Endothelial cell of umbilical vein (primary cell): ENCODE measurements around the gene CDHR1. TPM values are rescaled to one million over a fixed set of nuclear protein-coding genes. Genes with fewer than 3 reads are reported as not detected.

ENCODE experiments used
- BruUV-seq: library from RNA; stranded (reverse); fragments of 400-500 nt; replicated peaks from 2 replicates; lab custom pipeline; 2021; lab: Mats Ljungman, UMichigan
- CTCF ChIA-PET: fragments of 300-600, 350-600 bp; sonication (Branson Sonifier 250); formaldehyde crosslinking; loops from one replicate; lab custom pipeline; 2021; ENCODE audit warnings: antibody characterized with exemption, inconsistent platforms; lab: Charles Lee
- POLR2A ChIA-PET: fragments of 300-600, 350-600 bp; sonication (Branson Sonifier 250); formaldehyde crosslinking; loops from one replicate; lab custom pipeline; 2021; ENCODE audit warnings: antibody characterized with exemption, inconsistent platforms; lab: Charles Lee
- DNase-seq: peaks from one replicate; pipeline ENCODE4 v3.0.0-alpha.2; 2011; ENCODE audit warnings: low read depth, low spot score
- FAIRE-seq: peaks from 2 replicates; lab custom pipeline; 2011; peaks lifted over from hg19 to GRCh38; lab: Jason Lieb, UNC
- H2AFZ ChIP-seq: 2 replicates; pipeline ENCODE4 v1.6.0; 2012; ENCODE audit warnings: low read depth, low read length, control low read depth, inconsistent platforms
- H3K27ac ChIP-seq: 2 replicates; pipeline ENCODE4 v1.5.1; 2011; ENCODE audit warnings: low read depth, mild to moderate bottlenecking, control low read depth, low read length, moderate library complexity; ENCODE audit not compliant: insufficient read depth
- H3K27me3 ChIP-seq, 2 experiments: 2 replicates each; pipeline versions ENCODE4 v1.6.0 to v1.6.1; 2011; ENCODE audit warnings: low read length in 2 of 2, mixed read lengths in 1 of 2; ENCODE audit not compliant: control insufficient read depth in 2 of 2, insufficient read depth in 2 of 2
- H3K36me3 ChIP-seq, 2 experiments: 2 replicates in 1 of 2; 3 replicates in 1 of 2; pipeline ENCODE4 v1.5.1; 2011; ENCODE audit warnings: low read length in 2 of 2, mild to moderate bottlenecking in 1 of 2, moderate library complexity in 1 of 2; ENCODE audit not compliant: control insufficient read depth in 2 of 2, insufficient read depth in 2 of 2; ENCODE audit errors: extremely low read depth in 1 of 2
- H3K4me1 ChIP-seq: 3 replicates; pipeline ENCODE4 v1.5.1; 2011; ENCODE audit warnings: mild to moderate bottlenecking, low read length; ENCODE audit not compliant: control insufficient read depth, insufficient read depth; ENCODE audit errors: extremely low read depth
- H3K4me2 ChIP-seq: 2 replicates; pipeline ENCODE4 v1.6.1; 2011; ENCODE audit warnings: low read length, control low read depth, mixed read lengths; ENCODE audit not compliant: insufficient read depth
- H3K4me3 ChIP-seq, 3 experiments: fragments of 200-600 bp in 1 of 3; sonication (generic), shearing (Covaris generic) in 1 of 3; replicated peaks in 1 of 3; 2 replicates each; pipeline ENCODE4 v1.5.1; 2011 to 2016; ENCODE audit warnings: control low read depth in 3 of 3, low read length in 3 of 3, mild to moderate bottlenecking in 2 of 3, inconsistent platforms in 1 of 3, low read depth in 1 of 3, moderate library complexity in 1 of 3; ENCODE audit not compliant: insufficient read depth in 1 of 3
- H3K79me2 ChIP-seq: 2 replicates; pipeline ENCODE4 v1.6.0; 2012; ENCODE audit warnings: low read length, inconsistent platforms; ENCODE audit not compliant: control insufficient read depth, insufficient read depth
- H3K9ac ChIP-seq: replicated peaks from 2 replicates; pipeline ENCODE3; 2011; ENCODE audit warnings: low read length, control low read depth; ENCODE audit not compliant: insufficient read depth; ENCODE audit errors: extremely low read depth
- H3K9me1 ChIP-seq: replicated peaks from 3 replicates; pipeline ENCODE4 v1.6.0; 2011; ENCODE audit warnings: mild to moderate bottlenecking, low read length; ENCODE audit not compliant: control insufficient read depth, insufficient read depth; ENCODE audit errors: extremely low read depth
- H3K9me3 ChIP-seq: replicated peaks from 2 replicates; pipeline ENCODE4 v1.5.1; 2012; ENCODE audit warnings: low read length, inconsistent platforms; ENCODE audit not compliant: control insufficient read depth, insufficient read depth
- H4K20me1 ChIP-seq: replicated peaks from 2 replicates; pipeline ENCODE3; 2011; ENCODE audit warnings: mild to moderate bottlenecking, low read length; ENCODE audit not compliant: control insufficient read depth, insufficient read depth; ENCODE audit errors: extremely low read depth
- EZH2 ChIP-seq: IDR thresholded peaks from 2 replicates; pipeline ENCODE4 v1.6.1; 2012; ENCODE audit warnings: borderline replicate concordance, low read depth, mild to moderate bottlenecking, moderate library complexity, low read length, inconsistent platforms; ENCODE audit not compliant: severe bottlenecking
- FOS ChIP-seq: IDR thresholded peaks from 2 replicates; pipeline ENCODE4 v1.6.1; 2011; ENCODE audit warnings: mild to moderate bottlenecking, low read length, moderate library complexity, borderline replicate concordance; ENCODE audit not compliant: insufficient read depth
- GATA2 ChIP-seq: IDR thresholded peaks from 2 replicates; pipeline ENCODE4 v1.7.0; 2011; ENCODE audit warnings: low read depth, mild to moderate bottlenecking, moderate library complexity, mixed read lengths, low read length; ENCODE audit not compliant: insufficient read length, insufficient read depth
- JUN ChIP-seq: IDR thresholded peaks from 2 replicates; pipeline ENCODE4 v1.6.1; 2011; ENCODE audit warnings: borderline replicate concordance, low read depth; ENCODE audit not compliant: insufficient read length, insufficient read depth
- MYC ChIP-seq: IDR thresholded peaks from one replicate; pipeline ENCODE4 v1.6.1; 2011; ENCODE audit warnings: mild to moderate bottlenecking, low read depth, low read length
- POLR2AphosphoS5 ChIP-seq: IDR thresholded peaks from 2 replicates; pipeline ENCODE4 v1.6.1; 2012; ENCODE audit warnings: low read depth, mild to moderate bottlenecking, control low read depth, low read length, moderate library complexity; ENCODE audit not compliant: insufficient read depth
- dilution Hi-C: fragments of 300-500 bp; cut with MboI; formaldehyde crosslinking; loops from one replicate; pipeline ENCODE4 v1.15.0; 2019; ENCODE audit warnings: low sequenced_read_pairs; ENCODE audit not compliant: extremely low pct_ligation_motif_present
- intact Hi-C: fragments of 100-400 bp; cut with micrococcal nuclease; formaldehyde crosslinking; loops from one replicate; pipeline ENCODE4 v1.10.0; 2022
- polyA plus RNA-seq, 4 experiments: library from polyadenylated mRNA; depleted of rRNA in 3 of 4; stranded (reverse) in 3 of 4; unstranded in 1 of 4; fragments of >200 nt; gene quantifications; 2 replicates each; pipeline versions ENCODE4 v1.2.1 to v1.2.3, GENCODE V29; 2011 to 2012; ENCODE audit warnings: missing spikeins in 1 of 4
- total RNA-seq: library from RNA; stranded (reverse); gene quantifications from 2 replicates; pipeline ENCODE4 v1.2.3, GENCODE V29; 2021
- TF ChIP-seq, protein P1 (sequence below), 2 donors: IDR thresholded peaks; 1 replicate in 1 of 2; 2 replicates in 1 of 2; pipeline ENCODE4 v1.5.1; 2011; ENCODE audit warnings: low read length in 2 of 2, mild to moderate bottlenecking in 2 of 2, moderate library complexity in 2 of 2, control low read depth in 1 of 2, inconsistent platforms in 1 of 2, low read depth in 1 of 2; ENCODE audit not compliant: insufficient read depth in 1 of 2; ENCODE audit errors: extremely low read depth in 1 of 2
- TF ChIP-seq, protein P2 (sequence below): IDR thresholded peaks from 2 replicates; pipeline ENCODE4 v1.6.1; 2011; ENCODE audit not compliant: insufficient read depth, insufficient read length

CDHR1 gene
- total and polyA plus RNA-seq, 2 donors (not counting 3 experiments of a cell fraction or from before 2014, with no cell fraction given): 0.11 to 0.53 TPM

GRCh38 chr10:84158061-84158460 is 36.3 kb upstream of the CDHR1 start:
- Histone ChIP-seq H3K79me2 (no peaks in the 10 kb centered on the region), H3K27ac (no peak overlapping the region), H4K20me1 (no peaks in the 10 kb centered on the region), H3K4me1 (no peaks in the 10 kb centered on the region), H3K4me2 (no peak overlapping the region), H2AFZ (no peak overlapping the region), H3K9ac (no peak overlapping the region), H3K9me1 (no peaks in the 10 kb centered on the region), H3K9me3 (no peaks in the 10 kb centered on the region), H3K27me3 (peaks cover 0 to 2% of the 10 kb centered on the region in 2 experiments), H3K36me3 (peaks cover 2 to 4% of the 10 kb centered on the region in 2 experiments), H3K4me3 (no peak overlapping the region)
- FAIRE-seq (no peak), DNase-seq (no peak)
- ChIA-PET POLR2A (no interaction called here), CTCF (interaction anchor here (2.5 kb wide), 1 partner anchor 10 kb away, joined by 14 read pairs; no protein-coding TSS in a partner anchor)
- intact Hi-C loops (no loop called here), dilution Hi-C loops (no loop called here)
- BruUV-seq: no TSS peak
- TF ChIP-seq POLR2AphosphoS5 (no peak), JUN (no peak), GATA2 (no peak), MYC (no peak), FOS (no peak), EZH2 (no peak)
- TF ChIP-seq, protein P1, sequence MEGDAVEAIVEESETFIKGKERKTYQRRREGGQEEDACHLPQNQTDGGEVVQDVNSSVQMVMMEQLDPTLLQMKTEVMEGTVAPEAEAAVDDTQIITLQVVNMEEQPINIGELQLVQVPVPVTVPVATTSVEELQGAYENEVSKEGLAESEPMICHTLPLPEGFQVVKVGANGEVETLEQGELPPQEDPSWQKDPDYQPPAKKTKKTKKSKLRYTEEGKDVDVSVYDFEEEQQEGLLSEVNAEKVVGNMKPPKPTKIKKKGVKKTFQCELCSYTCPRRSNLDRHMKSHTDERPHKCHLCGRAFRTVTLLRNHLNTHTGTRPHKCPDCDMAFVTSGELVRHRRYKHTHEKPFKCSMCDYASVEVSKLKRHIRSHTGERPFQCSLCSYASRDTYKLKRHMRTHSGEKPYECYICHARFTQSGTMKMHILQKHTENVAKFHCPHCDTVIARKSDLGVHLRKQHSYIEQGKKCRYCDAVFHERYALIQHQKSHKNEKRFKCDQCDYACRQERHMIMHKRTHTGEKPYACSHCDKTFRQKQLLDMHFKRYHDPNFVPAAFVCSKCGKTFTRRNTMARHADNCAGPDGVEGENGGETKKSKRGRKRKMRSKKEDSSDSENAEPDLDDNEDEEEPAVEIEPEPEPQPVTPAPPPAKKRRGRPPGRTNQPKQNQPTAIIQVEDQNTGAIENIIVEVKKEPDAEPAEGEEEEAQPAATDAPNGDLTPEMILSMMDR (IDR thresholded peaks at IDR 0.05; ENCODE audit: extremely low read depth in 1 of 2, insufficient read depth in 1 of 2, low read depth in 1 of 2, low read length in 2 of 2): no peak
- TF ChIP-seq, protein P2, sequence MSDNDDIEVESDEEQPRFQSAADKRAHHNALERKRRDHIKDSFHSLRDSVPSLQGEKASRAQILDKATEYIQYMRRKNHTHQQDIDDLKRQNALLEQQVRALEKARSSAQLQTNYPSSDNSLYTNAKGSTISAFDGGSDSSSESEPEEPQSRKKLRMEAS: no peak
